ENCODE results near the gene DDAH1.

DDAH1 gene

DNA sequence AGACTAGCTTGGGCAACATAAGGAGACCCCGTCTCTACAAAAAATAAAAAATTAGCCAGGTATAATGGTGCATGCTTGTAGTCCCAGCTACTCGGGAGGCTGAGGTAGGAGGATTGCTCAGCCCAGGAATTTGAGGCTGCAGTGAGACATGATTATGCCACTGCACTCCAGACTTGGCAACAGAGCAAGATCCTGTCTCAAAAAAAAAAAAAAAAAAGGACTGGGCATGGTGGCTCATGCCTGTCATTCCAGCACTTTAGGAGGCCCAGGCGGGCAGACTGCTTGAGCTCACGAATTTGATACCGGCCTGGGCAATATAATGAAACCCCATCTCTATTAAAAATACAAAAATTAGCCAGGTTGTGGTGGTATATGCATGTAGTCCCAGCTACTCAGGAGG is 141.2 kb downstream of the DDAH1 start:
- Histone ChIP-seq H3K9ac (ENCODE audit: low read depth, low read length) (no peak overlapping the region), H3K4me2 (ENCODE audit: insufficient read depth, low read length) (no peak overlapping the region), H3K4me1 (ENCODE audit: insufficient read depth, low read length) (no peaks in the 10 kb centered on the region), H3K27me3 (ENCODE audit: insufficient read depth, low read length, poor library complexity) (peaks cover 4% of the 10 kb centered on the region), H3K4me3 (ENCODE audit: low read depth in 1 of 2, low read length in 2 of 2) (no peak overlapping the region), H3K9me3 (ENCODE audit: insufficient read depth, low read length, severe bottlenecking) (no peaks in the 10 kb centered on the region), H3K79me2 (ENCODE audit: insufficient read depth, low read length) (no peaks in the 10 kb centered on the region), H3K27ac (ENCODE audit: low read length) (no peak overlapping the region), H4K20me1 (ENCODE audit: insufficient read depth, low read length) (no peaks in the 10 kb centered on the region), H3K36me3 (ENCODE audit: insufficient read depth, low read length) (no peaks in the 10 kb centered on the region), H2AFZ (ENCODE audit: low read depth, low read length) (no peak overlapping the region)
- ATAC-seq (ENCODE audit: insufficient read depth, low read depth) (no peak), DNase-seq (no peak)
- TF ChIP-seq EZH2 (IDR thresholded peaks at IDR 0.05; ENCODE audit: borderline replicate concordance, low read depth, low read length, severe bottlenecking): no peak
- TF ChIP-seq, protein P1, sequence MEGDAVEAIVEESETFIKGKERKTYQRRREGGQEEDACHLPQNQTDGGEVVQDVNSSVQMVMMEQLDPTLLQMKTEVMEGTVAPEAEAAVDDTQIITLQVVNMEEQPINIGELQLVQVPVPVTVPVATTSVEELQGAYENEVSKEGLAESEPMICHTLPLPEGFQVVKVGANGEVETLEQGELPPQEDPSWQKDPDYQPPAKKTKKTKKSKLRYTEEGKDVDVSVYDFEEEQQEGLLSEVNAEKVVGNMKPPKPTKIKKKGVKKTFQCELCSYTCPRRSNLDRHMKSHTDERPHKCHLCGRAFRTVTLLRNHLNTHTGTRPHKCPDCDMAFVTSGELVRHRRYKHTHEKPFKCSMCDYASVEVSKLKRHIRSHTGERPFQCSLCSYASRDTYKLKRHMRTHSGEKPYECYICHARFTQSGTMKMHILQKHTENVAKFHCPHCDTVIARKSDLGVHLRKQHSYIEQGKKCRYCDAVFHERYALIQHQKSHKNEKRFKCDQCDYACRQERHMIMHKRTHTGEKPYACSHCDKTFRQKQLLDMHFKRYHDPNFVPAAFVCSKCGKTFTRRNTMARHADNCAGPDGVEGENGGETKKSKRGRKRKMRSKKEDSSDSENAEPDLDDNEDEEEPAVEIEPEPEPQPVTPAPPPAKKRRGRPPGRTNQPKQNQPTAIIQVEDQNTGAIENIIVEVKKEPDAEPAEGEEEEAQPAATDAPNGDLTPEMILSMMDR (IDR thresholded peaks at IDR 0.05; ENCODE audit: borderline replicate concordance, extremely low read depth, low read length, poor library complexity, severe bottlenecking): no peak

DNA sequence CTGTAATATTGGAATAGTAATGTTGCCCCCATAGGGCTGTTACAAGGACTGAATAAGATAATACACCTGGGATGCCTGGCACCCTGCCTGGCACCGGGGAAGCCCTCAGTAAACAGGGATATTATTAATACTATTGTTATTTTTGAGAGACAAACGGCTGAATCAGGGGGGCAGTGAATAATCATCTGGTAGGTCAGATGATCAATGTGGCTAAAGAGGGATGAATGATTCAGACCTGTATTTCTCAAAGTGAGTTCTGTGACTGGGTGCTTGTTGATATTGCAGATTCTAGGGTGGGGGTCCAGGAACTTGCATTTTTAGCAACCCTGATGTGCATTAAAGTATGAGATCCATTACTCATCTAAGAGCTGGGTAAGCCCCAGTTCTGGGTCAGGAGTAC is 142.3 kb downstream of the DDAH1 start:
- H3K9ac ChIP-seq (ENCODE audit: low read depth, low read length): no peak overlapping the region
- H3K27ac ChIP-seq (ENCODE audit: low read length): no peak overlapping the region
- H4K20me1 ChIP-seq (ENCODE audit: insufficient read depth, low read length): no peaks in the 10 kb centered on the region
- no peaks in the 10 kb centered on the region for H3K9me3 ChIP-seq (ENCODE audit: insufficient read depth, low read length, severe bottlenecking)
- H3K4me1 ChIP-seq (ENCODE audit: insufficient read depth, low read length): no peaks in the 10 kb centered on the region
- H3K4me3 ChIP-seq (ENCODE audit: low read depth in 1 of 2, low read length in 2 of 2): no peak overlapping the region
- H2AFZ ChIP-seq (ENCODE audit: low read depth, low read length): no peak overlapping the region
- no peaks in the 10 kb centered on the region for H3K79me2 ChIP-seq (ENCODE audit: insufficient read depth, low read length)
- no peak for DNase-seq
- no peak for ATAC-seq (ENCODE audit: insufficient read depth, low read depth)
- H3K36me3 ChIP-seq (ENCODE audit: insufficient read depth, low read length): no peaks in the 10 kb centered on the region
- peaks cover 10% of the 10 kb centered on the region for H3K27me3 ChIP-seq (ENCODE audit: insufficient read depth, low read length, poor library complexity)
- no peak for TF ChIP-seq EZH2 (IDR thresholded peaks at IDR 0.05; ENCODE audit: borderline replicate concordance, low read depth, low read length, severe bottlenecking)
- TF ChIP-seq, protein P1 (IDR thresholded peaks at IDR 0.05; ENCODE audit: borderline replicate concordance, extremely low read depth, low read length, poor library complexity, severe bottlenecking): no peak
- no peak overlapping the region for H3K4me2 ChIP-seq (ENCODE audit: insufficient read depth, low read length)

DNA sequence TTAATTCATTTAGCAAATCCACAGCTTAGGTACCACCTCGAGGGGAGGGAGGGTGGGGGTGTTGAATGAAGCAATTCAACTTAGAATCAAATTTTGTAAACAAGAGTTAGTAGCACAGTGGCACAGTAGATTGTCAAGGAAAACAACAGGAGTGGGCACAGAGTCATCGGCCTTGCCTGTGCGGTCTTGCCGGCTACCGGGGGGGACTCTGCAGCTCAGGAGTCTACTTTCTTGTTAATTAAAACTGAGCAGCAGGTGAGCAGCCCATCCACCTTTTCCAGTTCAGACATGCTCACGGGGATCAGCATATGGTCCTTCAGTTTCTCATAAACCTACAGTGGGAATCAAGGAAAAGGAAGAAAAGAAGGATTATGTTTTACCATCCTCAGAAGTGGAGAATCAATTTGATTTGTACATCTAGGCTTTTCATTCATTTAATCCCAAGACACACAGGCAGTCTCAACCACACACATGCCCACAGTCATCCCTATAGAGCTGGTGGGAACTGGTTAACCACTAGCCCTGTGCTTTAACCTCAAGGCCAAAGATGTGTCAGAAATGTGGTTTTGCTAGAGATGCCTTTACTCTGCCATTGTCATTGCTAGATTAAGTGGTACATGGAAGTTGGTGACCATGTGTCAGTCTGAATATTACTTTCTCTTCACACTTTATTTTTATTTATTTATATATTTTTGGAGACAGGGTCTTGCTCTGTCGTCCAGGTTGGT is 143.6 kb downstream of the DDAH1 start:
- no peak overlapping the region for H3K4me3 ChIP-seq (ENCODE audit: low read depth in 1 of 2, low read length in 2 of 2)
- no peaks in the 10 kb centered on the region for H3K9me3 ChIP-seq (ENCODE audit: insufficient read depth, low read length, severe bottlenecking)
- H4K20me1 ChIP-seq (ENCODE audit: insufficient read depth, low read length): no peaks in the 10 kb centered on the region
- ATAC-seq (ENCODE audit: insufficient read depth, low read depth) (peak; percentile 92), DNase-seq (peak; percentile 27)
- H3K27me3 ChIP-seq (ENCODE audit: insufficient read depth, low read length, poor library complexity): peaks cover 10% of the 10 kb centered on the region
- no peak overlapping the region for H3K4me2 ChIP-seq (ENCODE audit: insufficient read depth, low read length)
- TF ChIP-seq, protein P1 (IDR thresholded peaks at IDR 0.05; ENCODE audit: borderline replicate concordance, extremely low read depth, low read length, poor library complexity, severe bottlenecking): no peak
- no peak for TF ChIP-seq EZH2 (IDR thresholded peaks at IDR 0.05; ENCODE audit: borderline replicate concordance, low read depth, low read length, severe bottlenecking)
- no peaks in the 10 kb centered on the region for H3K36me3 ChIP-seq (ENCODE audit: insufficient read depth, low read length)
- H3K27ac ChIP-seq (ENCODE audit: low read length): no peak overlapping the region
- H3K79me2 ChIP-seq (ENCODE audit: insufficient read depth, low read length): no peaks in the 10 kb centered on the region
- no peaks in the 10 kb centered on the region for H3K4me1 ChIP-seq (ENCODE audit: insufficient read depth, low read length)
- no peak overlapping the region for H3K9ac ChIP-seq (ENCODE audit: low read depth, low read length)
- no peak overlapping the region for H2AFZ ChIP-seq (ENCODE audit: low read depth, low read length)
